Neural cell (in vitro differentiated cells): ENCODE results near the gene GIMAP4.

Experiments used
- CTCF ChIP-seq: fragments of 450-650 bp; IDR thresholded peaks from 2 replicates; pipeline ENCODE4 v1.5.1; 2014; ENCODE audit warnings: antibody characterized with exemption, mild to moderate bottlenecking, moderate library complexity; ENCODE audit not compliant: poor library complexity, severe bottlenecking
- POLR2AphosphoS5 ChIP-seq: IDR thresholded peaks from 2 replicates; pipeline ENCODE4 v1.6.1; 2012

- TF ChIP-seq POLR2AphosphoS5 (no peak), CTCF (no peak)
Observed at GRCh38 chr7:150594805-150595204, 27.6 kb downstream of the GIMAP4 start.
